Measurements from ENCODE around the gene AACS. TPM values are rescaled to one million over a fixed set of nuclear protein-coding genes. Genes with fewer than 3 reads are reported as not detected.
A peak's percentile ranks its signal among the peaks of the same experiment; 100 is the strongest.

Gene AACS
- total and polyA plus RNA-seq, 2 of the 8 experiments (the other 6 are each of a cell fraction or from before 2014, with no cell fraction given) = 51.9 to 52.4 TPM

DNA sequence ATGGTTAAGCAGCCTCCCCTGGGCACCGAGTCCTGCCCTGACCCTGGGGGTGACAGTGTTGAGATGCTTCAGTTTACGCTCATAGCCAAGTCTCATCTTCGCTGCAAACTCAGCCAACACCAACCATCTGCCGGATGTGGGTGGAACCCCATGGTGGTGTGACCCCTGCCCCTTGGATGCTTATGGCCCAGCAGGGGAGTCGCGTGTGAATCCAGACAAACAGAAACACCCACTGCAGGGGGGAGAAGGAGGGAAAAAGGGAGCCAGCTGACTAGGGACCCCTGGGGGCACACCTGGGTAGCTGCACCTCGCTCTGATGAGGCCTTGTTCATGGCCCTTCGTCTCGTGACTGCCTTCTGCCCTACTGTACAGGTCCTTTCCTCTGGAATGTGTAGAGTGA lies 23.8 kb downstream of the AACS start:
- Histone ChIP-seq H3K27me3 (replicated peaks in 1 of 4; ENCODE audit: control insufficient read depth in 3 of 4, extremely low read depth in 1 of 4, insufficient read depth in 3 of 4, low read length in 3 of 4) (no peaks in the 10 kb centered on the region), H3K56ac (replicated peaks; ENCODE audit: insufficient read length, low read depth, low read length) (no peak overlapping the region), H3K4ac (replicated peaks; ENCODE audit: insufficient read length, low read depth, low read length) (no peak overlapping the region), H2AFZ (ENCODE audit: low read length) (no peak overlapping the region), H3K23me2 (ENCODE audit: low read depth, low read length) (peaks cover 12% of the 10 kb centered on the region; the same call in 1 of the 2 replicates), H3K79me2 (ENCODE audit: control insufficient read depth in 1 of 2, insufficient read depth in 2 of 2, low read length in 2 of 2) (no peaks in the 10 kb centered on the region), H4K8ac (ENCODE audit: extremely low read depth, insufficient read depth, low read length) (peak overlapping the region; percentile 53; the same call in 1 of the 2 replicates), H4K91ac (replicated peaks; ENCODE audit: insufficient read length, low read length) (no peak overlapping the region), H3K9ac (replicated peaks in 1 of 4; ENCODE audit: extremely low read depth in 1 of 4, low read depth in 3 of 4, low read length in 3 of 4) (no peak overlapping the region), H4K5ac (ENCODE audit: insufficient read length, low read depth, low read length) (no peak overlapping the region), H3K79me1 (ENCODE audit: low read depth, low read length) (peaks cover 7% of the 10 kb centered on the region; the same call in 1 of the 2 replicates), H2BK20ac (ENCODE audit: low read length) (no peak overlapping the region), H3K4me1 (replicated peaks in 1 of 4; ENCODE audit: control insufficient read depth in 3 of 4, insufficient read depth in 4 of 4, low read length in 3 of 4) (no peaks in the 10 kb centered on the region), H2BK120ac (replicated peaks; ENCODE audit: low read depth, low read length) (no peak overlapping the region), H2AK5ac (ENCODE audit: low read depth, low read length) (no peak overlapping the region), H2BK15ac (ENCODE audit: low read length) (no peak overlapping the region), H3K23ac (ENCODE audit: insufficient read length) (no peak overlapping the region), H3K27ac (ENCODE audit: low read depth, low read length) (no peak overlapping the region), H3K9me3 (ENCODE audit: insufficient read depth in 2 of 2, low read depth in 1 of 2, low read length in 1 of 2) (no peaks in the 10 kb centered on the region), H4K20me1 (replicated peaks in 1 of 2; ENCODE audit: control insufficient read depth in 1 of 2, insufficient read depth in 2 of 2, low read length in 2 of 2) (peaks cover 10 to 23% of the 10 kb centered on the region in 2 experiments), H3K14ac (ENCODE audit: insufficient read length) (no peak overlapping the region), H2BK12ac (ENCODE audit: low read depth, low read length) (no peak overlapping the region), H3K18ac (ENCODE audit: extremely low read depth, low read length) (no peak overlapping the region), H3K36me3 (ENCODE audit: control insufficient read depth in 2 of 4, insufficient read depth in 4 of 4, low read length in 3 of 4) (peaks cover 5 to 53% (median 32%) of the 10 kb centered on the region in 4 experiments; a peak in 7 of 8 replicates), H3K4me3 (ENCODE audit: extremely low read depth in 1 of 4, insufficient read depth in 2 of 4, low read depth in 3 of 4, low read length in 4 of 4) (no peak overlapping the region), H3K4me2 (ENCODE audit: insufficient read depth in 1 of 2, low read depth in 2 of 2, low read length in 2 of 2) (no peak overlapping the region), H2BK5ac (ENCODE audit: low read depth, low read length) (no peak overlapping the region; the same call in 1 of the 2 replicates)
- no peak for FAIRE-seq
- DNase-seq (ENCODE audit: low read depth in 1 of 2, low spot score in 2 of 2) = no peak
- ChIA-PET POLR2A (ENCODE audit: partially characterized antibody) (no interaction called here), CTCF (ENCODE audit: partially characterized antibody) (interaction anchor here (0.7 to 1.3 kb wide), 7 partner anchors 13 to 135 kb away, joined by 3 to 4 read pairs (median 3); no protein-coding TSS in a partner anchor)
- 87% methylated on average over 9 of the region's 9 CpGs; no CpG with 5 or more reads in 1 of the 2 experiments for WGBS, 2 experiments (ENCODE audit: extremely low coverage in 1 of 2, insufficient coverage in 1 of 2, insufficient read length in 1 of 2, insufficient replicate concordance in 2 of 2, low coverage in 1 of 2, low lambda C conversion rate in 2 of 2, missing lambda C conversion rate in 1 of 2)
- TF ChIP-seq SP4 (IDR thresholded peaks at IDR 0.05; ENCODE audit: low read length) = no peak
- no peak for TF ChIP-seq HDAC2 (IDR thresholded peaks at IDR 0.05; ENCODE audit: borderline replicate concordance in 1 of 2, low read depth in 2 of 2, low read length in 2 of 2)
- TF ChIP-seq RXRA (IDR thresholded peaks at IDR 0.05; ENCODE audit: insufficient read depth, low read depth, low read length) = 0 out of 2 replicates have a peak, but pooled peaks have one; percentile 21
- no peak for TF ChIP-seq KDM1A (IDR thresholded peaks at IDR 0.05; ENCODE audit: borderline replicate concordance, low read length)
- no peak for TF ChIP-seq BCL11A (IDR thresholded peaks at IDR 0.05; ENCODE audit: low read depth in 2 of 2, low read length in 2 of 2)
- peak; percentile 25 to 37; a peak in 2 of 4 replicates for TF ChIP-seq RAD21 (IDR thresholded peaks at IDR 0.05 in 1 of 2, conservative IDR thresholded peaks at IDR 0.05 in 1 of 2; ENCODE audit: low read depth in 2 of 2, low read length in 2 of 2)
- no peak for TF ChIP-seq E2F6 (IDR thresholded peaks at IDR 0.05)
- TF ChIP-seq EGR1 (IDR thresholded peaks at IDR 0.05; ENCODE audit: borderline replicate concordance, low read depth, low read length) = no peak
- TF ChIP-seq, protein P1, sequence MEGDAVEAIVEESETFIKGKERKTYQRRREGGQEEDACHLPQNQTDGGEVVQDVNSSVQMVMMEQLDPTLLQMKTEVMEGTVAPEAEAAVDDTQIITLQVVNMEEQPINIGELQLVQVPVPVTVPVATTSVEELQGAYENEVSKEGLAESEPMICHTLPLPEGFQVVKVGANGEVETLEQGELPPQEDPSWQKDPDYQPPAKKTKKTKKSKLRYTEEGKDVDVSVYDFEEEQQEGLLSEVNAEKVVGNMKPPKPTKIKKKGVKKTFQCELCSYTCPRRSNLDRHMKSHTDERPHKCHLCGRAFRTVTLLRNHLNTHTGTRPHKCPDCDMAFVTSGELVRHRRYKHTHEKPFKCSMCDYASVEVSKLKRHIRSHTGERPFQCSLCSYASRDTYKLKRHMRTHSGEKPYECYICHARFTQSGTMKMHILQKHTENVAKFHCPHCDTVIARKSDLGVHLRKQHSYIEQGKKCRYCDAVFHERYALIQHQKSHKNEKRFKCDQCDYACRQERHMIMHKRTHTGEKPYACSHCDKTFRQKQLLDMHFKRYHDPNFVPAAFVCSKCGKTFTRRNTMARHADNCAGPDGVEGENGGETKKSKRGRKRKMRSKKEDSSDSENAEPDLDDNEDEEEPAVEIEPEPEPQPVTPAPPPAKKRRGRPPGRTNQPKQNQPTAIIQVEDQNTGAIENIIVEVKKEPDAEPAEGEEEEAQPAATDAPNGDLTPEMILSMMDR (IDR thresholded peaks at IDR 0.05; ENCODE audit: control extremely low read depth in 1 of 3, insufficient read depth in 1 of 3, low read depth in 1 of 3, low read length in 3 of 3) = peak; percentile 13 to 43 (median 40); a peak in 3 of 4 replicates

All from H1 (cell line).